ENCODE measurements around the gene ATP11A. TPM values are rescaled to one million over a fixed set of nuclear protein-coding genes. Genes with fewer than 3 reads are reported as not detected.
"Not testable (repeated sequence)": the region's sequence is repeated elsewhere in the genome, so short reads cannot be mapped to it uniquely, and the experiment has no call there.

ATP11A gene
- total RNA-seq, 1 donor from 2014 or later = 109 TPM

- TF ChIP-seq CTCF (IDR thresholded peaks at IDR 0.05; ENCODE audit: unreplicated experiment) = no peak
- no peak for DNase-seq (ENCODE audit: low spot score, unreplicated experiment)
- Mint-ChIP-seq H3K27ac (peak overlapping the region; percentile 71), H3K36me3 (ENCODE audit: insufficient read depth) (peaks cover 41% of the 10 kb centered on the region), H3K27me3 (no peaks in the 10 kb centered on the region), H3K9me3 (ENCODE audit: low read depth) (peaks cover 20% of the 10 kb centered on the region), H3K4me1 (ENCODE audit: low read depth) (peaks cover 2% of the 10 kb centered on the region), H3K4me3 (ENCODE audit: low read depth) (no peak overlapping the region)
Observed at GRCh38 chr13:112800057-112800456, 110.2 kb downstream of the ATP11A start.

- not testable (repeated sequence) for H3K27me3 Mint-ChIP-seq; H3K4me3 Mint-ChIP-seq (ENCODE audit: low read depth); H3K27ac Mint-ChIP-seq; H3K4me1 Mint-ChIP-seq (ENCODE audit: low read depth); DNase-seq (ENCODE audit: low spot score, unreplicated experiment)
- Mint-ChIP-seq H3K9me3 (ENCODE audit: low read depth) (peaks cover 20% of the 10 kb centered on the region), H3K36me3 (ENCODE audit: insufficient read depth) (peaks cover 38% of the 10 kb centered on the region)
Observed at GRCh38 chr13:112800807-112801206, 111.0 kb downstream of the ATP11A start.

DNA sequence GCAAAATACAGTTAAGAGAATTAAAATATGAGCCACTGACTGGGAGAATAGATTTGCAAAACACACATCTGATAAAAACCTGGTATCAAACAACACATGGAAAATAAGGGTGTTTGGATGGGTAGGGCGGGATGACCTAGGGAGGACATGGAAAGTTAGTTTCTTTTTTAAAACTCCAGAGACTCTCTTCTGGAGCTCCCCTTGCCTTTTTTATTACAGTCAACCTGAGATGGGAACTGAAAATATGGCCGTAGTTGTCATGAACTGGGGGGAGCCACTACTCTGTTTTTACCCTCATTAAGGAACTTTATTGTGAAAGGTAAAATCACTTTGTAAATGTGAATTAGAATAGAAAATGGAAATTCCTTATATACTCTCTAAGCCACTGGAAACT is 113.0 kb downstream of the ATP11A start:
- TF ChIP-seq CTCF (IDR thresholded peaks at IDR 0.05; ENCODE audit: unreplicated experiment) = no peak
- peaks cover 30% of the 10 kb centered on the region for H3K36me3 Mint-ChIP-seq (ENCODE audit: insufficient read depth)
- H3K9me3 Mint-ChIP-seq (ENCODE audit: low read depth) = peaks cover 20% of the 10 kb centered on the region
- no peak for DNase-seq (ENCODE audit: low spot score, unreplicated experiment)
- H3K4me3 Mint-ChIP-seq (ENCODE audit: low read depth) = no peak overlapping the region
- H3K27me3 Mint-ChIP-seq = no peaks in the 10 kb centered on the region
- peaks cover 2% of the 10 kb centered on the region for H3K4me1 Mint-ChIP-seq (ENCODE audit: low read depth)
- H3K27ac Mint-ChIP-seq = no peak overlapping the region

DNA sequence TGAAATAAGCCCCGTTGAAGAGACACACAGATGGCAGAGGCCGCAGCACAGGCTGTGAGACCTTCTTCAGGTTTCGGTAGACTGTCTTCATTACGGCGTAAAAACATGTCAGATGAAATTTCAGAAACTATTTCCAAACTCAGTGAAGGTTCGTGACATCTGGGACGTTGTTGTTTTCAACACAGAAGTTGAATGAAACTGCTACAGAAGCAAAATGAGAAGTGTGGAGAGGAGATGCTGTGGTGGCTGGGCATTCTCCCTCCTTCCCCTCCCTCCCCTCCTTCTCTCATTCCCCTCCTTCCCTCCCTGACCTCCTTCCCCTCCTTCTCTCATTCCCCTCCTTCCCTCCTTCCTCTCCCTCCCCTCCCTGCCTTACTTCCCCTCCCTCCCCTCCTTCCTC is 113.6 kb downstream of the ATP11A start:
- TF ChIP-seq CTCF (IDR thresholded peaks at IDR 0.05; ENCODE audit: unreplicated experiment) = no peak
- Mint-ChIP-seq H3K36me3 (ENCODE audit: insufficient read depth) (peaks cover 27% of the 10 kb centered on the region), H3K27ac (no peak overlapping the region), H3K4me1 (ENCODE audit: low read depth) (peaks cover 2% of the 10 kb centered on the region), H3K27me3 (no peaks in the 10 kb centered on the region), H3K4me3 (ENCODE audit: low read depth) (no peak overlapping the region), H3K9me3 (ENCODE audit: low read depth) (peaks cover 20% of the 10 kb centered on the region)
- no peak for DNase-seq (ENCODE audit: low spot score, unreplicated experiment)

GRCh38 chr13:112804374-112804773 is 114.5 kb downstream of the ATP11A start:
- Mint-ChIP-seq H3K27me3 (no peaks in the 10 kb centered on the region), H3K36me3 (ENCODE audit: insufficient read depth) (peaks cover 18% of the 10 kb centered on the region), H3K27ac (no peak overlapping the region), H3K9me3 (ENCODE audit: low read depth) (peaks cover 12% of the 10 kb centered on the region), H3K4me3 (ENCODE audit: low read depth) (no peak overlapping the region), H3K4me1 (ENCODE audit: low read depth) (peaks cover 2% of the 10 kb centered on the region)
- no peak for TF ChIP-seq CTCF (IDR thresholded peaks at IDR 0.05; ENCODE audit: unreplicated experiment)
- no peak for DNase-seq (ENCODE audit: low spot score, unreplicated experiment)

- peaks cover 2% of the 10 kb centered on the region for H3K4me1 Mint-ChIP-seq (ENCODE audit: low read depth)
- no peak overlapping the region for H3K4me3 Mint-ChIP-seq (ENCODE audit: low read depth)
- H3K27ac Mint-ChIP-seq = no peak overlapping the region
- TF ChIP-seq CTCF (IDR thresholded peaks at IDR 0.05; ENCODE audit: unreplicated experiment) = no peak
- H3K27me3 Mint-ChIP-seq = no peaks in the 10 kb centered on the region
- H3K36me3 Mint-ChIP-seq (ENCODE audit: insufficient read depth) = peaks cover 13% of the 10 kb centered on the region
- H3K9me3 Mint-ChIP-seq (ENCODE audit: low read depth) = no peaks in the 10 kb centered on the region
- no peak for DNase-seq (ENCODE audit: low spot score, unreplicated experiment)
Observed at GRCh38 chr13:112806739-112807652, 117.2 kb downstream of the ATP11A start.
